A673 (cell line): ENCODE results near the gene BABAM1. TPM values are rescaled to one million over a fixed set of nuclear protein-coding genes. Genes with fewer than 3 reads are reported as not detected.

Experiments
- BruUV-seq: library from RNA; stranded (reverse); fragments of 400-500 nt; replicated peaks from 2 replicates; lab custom pipeline; 2021; lab: Mats Ljungman, UMichigan
- CTCF ChIA-PET: fragments of 300-600 bp; sonication (Branson Sonifier 250); formaldehyde crosslinking; loops from one replicate; lab custom pipeline; 2022; ENCODE audit warnings: antibody characterized with exemption; lab: Charles Lee
- POLR2A ChIA-PET: fragments of 300-600 bp; sonication (Branson Sonifier 250); formaldehyde crosslinking; loops from one replicate; lab custom pipeline; 2022; ENCODE audit warnings: antibody characterized with exemption; ENCODE audit not compliant: low non-redundant PET; lab: Charles Lee
- DNase-seq: peaks from one replicate; pipeline ENCODE4 v3.0.0-alpha.2; 2015; ENCODE audit warnings: low spot score
- H3K27ac ChIP-seq: fragments of 200-600 bp; sonication (generic); 2 replicates; pipeline ENCODE4 v1.5.1; 2016; ENCODE audit warnings: mixed run types, low read depth, mild to moderate bottlenecking, mixed read lengths, antibody characterized with exemption, low read length; ENCODE audit not compliant: poor library complexity, severe bottlenecking
- H3K27me3 ChIP-seq: fragments of 200-600 bp; sonication (generic); replicated peaks from 2 replicates; pipeline ENCODE4 v1.6.1; 2017; ENCODE audit warnings: mixed run types, low read depth, mild to moderate bottlenecking, mixed read lengths, antibody characterized with exemption, low read length; ENCODE audit not compliant: insufficient read depth, poor library complexity
- H3K36me3 ChIP-seq: fragments of 200-600 bp; sonication (generic); 2 replicates; pipeline ENCODE4 v1.6.1; 2016; ENCODE audit warnings: mixed run types, mild to moderate bottlenecking, mixed read lengths, antibody characterized with exemption, low read length; ENCODE audit not compliant: insufficient read depth, poor library complexity, severe bottlenecking
- H3K4me1 ChIP-seq: fragments of 200-600 bp; sonication (generic); 2 replicates; pipeline ENCODE4 v1.6.1; 2017; ENCODE audit warnings: mixed run types, mild to moderate bottlenecking, mixed read lengths, antibody characterized with exemption, low read length; ENCODE audit not compliant: insufficient read depth, poor library complexity, severe bottlenecking
- H3K4me3 ChIP-seq: fragments of 200-600 bp; sonication (generic); 2 replicates; pipeline ENCODE4 v1.5.1; 2016; ENCODE audit warnings: low read depth, mixed run types, mild to moderate bottlenecking, mixed read lengths, low read length; ENCODE audit not compliant: poor library complexity, severe bottlenecking
- H3K9me3 ChIP-seq: fragments of 200-600 bp; sonication (generic); 2 replicates; pipeline ENCODE4 v1.6.1; 2016; ENCODE audit warnings: mixed run types, low read depth, mild to moderate bottlenecking, mixed read lengths, antibody characterized with exemption, low read length; ENCODE audit not compliant: poor library complexity, severe bottlenecking
- EZH2 ChIP-seq: fragments of 200-600 bp; sonication (generic); IDR thresholded peaks from 2 replicates; pipeline ENCODE4 v1.6.1; 2017; ENCODE audit warnings: borderline replicate concordance, low read depth, mild to moderate bottlenecking, mixed read lengths, antibody characterized with exemption, low read length; ENCODE audit not compliant: poor library complexity, severe bottlenecking
- intact Hi-C: fragments of 100-400 bp; cut with micrococcal nuclease; formaldehyde crosslinking; loops from one replicate; pipeline ENCODE4 v1.10.0; 2022; ENCODE audit not compliant: unreplicated experiment
- total RNA-seq: library from RNA; stranded (reverse); gene quantifications from 2 replicates; pipeline ENCODE4 v1.2.3, GENCODE V29; 2021
- TF ChIP-seq, protein P1 (sequence below): fragments of 300-800, 200-600 bp; sonication (generic); conservative IDR thresholded peaks from 2 replicates; pipeline ENCODE4 v1.5.1; 2017; ENCODE audit warnings: low read depth, mild to moderate bottlenecking, antibody characterized with exemption, low read length, moderate library complexity, mixed read lengths

The BABAM1 gene
- total RNA-seq, 1 experiment from 2014 or later = 147 TPM

GRCh38 chr19:17286263-17286662 is 19.0 kb downstream of the BABAM1 start:
- no peaks in the 10 kb centered on the region for H3K9me3 ChIP-seq
- H3K4me1 ChIP-seq = peaks cover 4% of the 10 kb centered on the region
- no peaks in the 10 kb centered on the region for H3K27me3 ChIP-seq
- ChIA-PET POLR2A (no interaction called here), CTCF (interaction anchor here (0.5 kb wide), 1 partner anchor 47 kb away, joined by 5 read pairs; no protein-coding TSS in a partner anchor)
- H3K27ac ChIP-seq = no peak overlapping the region
- H3K4me3 ChIP-seq = no peak overlapping the region
- no peaks in the 10 kb centered on the region for H3K36me3 ChIP-seq
- no TSS peak for BruUV-seq
- DNase-seq = no peak
- intact Hi-C loops = loop anchor here (10.0 kb wide), 1 partner anchor 511 kb away; no protein-coding TSS in a partner anchor
- TF ChIP-seq EZH2 = no peak
- TF ChIP-seq, protein P1, sequence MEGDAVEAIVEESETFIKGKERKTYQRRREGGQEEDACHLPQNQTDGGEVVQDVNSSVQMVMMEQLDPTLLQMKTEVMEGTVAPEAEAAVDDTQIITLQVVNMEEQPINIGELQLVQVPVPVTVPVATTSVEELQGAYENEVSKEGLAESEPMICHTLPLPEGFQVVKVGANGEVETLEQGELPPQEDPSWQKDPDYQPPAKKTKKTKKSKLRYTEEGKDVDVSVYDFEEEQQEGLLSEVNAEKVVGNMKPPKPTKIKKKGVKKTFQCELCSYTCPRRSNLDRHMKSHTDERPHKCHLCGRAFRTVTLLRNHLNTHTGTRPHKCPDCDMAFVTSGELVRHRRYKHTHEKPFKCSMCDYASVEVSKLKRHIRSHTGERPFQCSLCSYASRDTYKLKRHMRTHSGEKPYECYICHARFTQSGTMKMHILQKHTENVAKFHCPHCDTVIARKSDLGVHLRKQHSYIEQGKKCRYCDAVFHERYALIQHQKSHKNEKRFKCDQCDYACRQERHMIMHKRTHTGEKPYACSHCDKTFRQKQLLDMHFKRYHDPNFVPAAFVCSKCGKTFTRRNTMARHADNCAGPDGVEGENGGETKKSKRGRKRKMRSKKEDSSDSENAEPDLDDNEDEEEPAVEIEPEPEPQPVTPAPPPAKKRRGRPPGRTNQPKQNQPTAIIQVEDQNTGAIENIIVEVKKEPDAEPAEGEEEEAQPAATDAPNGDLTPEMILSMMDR = no peak

DNA sequence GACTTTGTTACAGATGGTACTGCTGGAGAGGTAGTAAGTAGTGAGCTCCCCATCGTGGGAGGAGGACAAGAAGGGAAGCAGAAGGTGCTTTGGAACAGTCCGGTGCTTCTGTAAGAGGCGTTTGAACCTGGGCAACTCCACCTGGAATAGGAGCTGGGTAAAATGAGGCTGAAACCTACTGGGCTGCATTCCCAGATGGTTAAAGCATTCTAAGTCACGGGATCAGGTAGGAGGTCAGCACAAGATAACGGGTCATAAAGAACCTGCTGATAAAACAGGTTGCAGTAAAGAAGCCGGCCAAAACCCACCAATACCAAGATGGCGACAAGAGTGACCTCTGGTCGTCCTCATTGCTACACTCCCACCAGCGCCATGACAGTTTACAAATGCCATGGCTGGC is 19.5 kb downstream of the BABAM1 start:
- Histone ChIP-seq H3K4me3 (no peak overlapping the region), H3K27me3 (no peaks in the 10 kb centered on the region), H3K9me3 (no peaks in the 10 kb centered on the region), H3K4me1 (peaks cover 4% of the 10 kb centered on the region), H3K27ac (no peak overlapping the region), H3K36me3 (no peaks in the 10 kb centered on the region)
- DNase-seq = no peak
- TF ChIP-seq EZH2 = no peak
- TF ChIP-seq, protein P1 = no peak
- BruUV-seq = no TSS peak
- CTCF ChIA-PET = no interaction called here
- POLR2A ChIA-PET = no interaction called here
- intact Hi-C loops = loop anchor here (10.0 kb wide), 1 partner anchor 512 kb away; no protein-coding TSS in a partner anchor

GRCh38 chr19:17289489-17289888 is 22.2 kb downstream of the BABAM1 start:
- TF ChIP-seq EZH2 = no peak
- TF ChIP-seq, protein P1 = no peak
- peaks cover 3% of the 10 kb centered on the region for H3K36me3 ChIP-seq
- H3K27me3 ChIP-seq = no peaks in the 10 kb centered on the region
- ChIA-PET POLR2A (interaction anchor here (0.6 kb wide), 1 partner anchor 408 kb away, joined by 3 read pairs; no protein-coding TSS in a partner anchor), CTCF (interaction anchor here (0.6 kb wide), 1 partner anchor 176 kb away, joined by 7 read pairs; no protein-coding TSS in a partner anchor)
- no peak for DNase-seq
- H3K9me3 ChIP-seq = no peaks in the 10 kb centered on the region
- no peak overlapping the region for H3K4me3 ChIP-seq
- no peak overlapping the region for H3K27ac ChIP-seq
- BruUV-seq = no TSS peak
- intact Hi-C loops = loop anchor here (10.0 kb wide), 1 partner anchor 515 kb away; no protein-coding TSS in a partner anchor
- H3K4me1 ChIP-seq = peaks cover 8% of the 10 kb centered on the region
